ENCODE data around the gene PEMT.

The PEMT gene

GRCh38 chr17:17603895-17604225 lies 12.4 kb upstream of the PEMT start:
- no peak for DNase-seq

- no peak for DNase-seq
Observed at GRCh38 chr17:17603178-17603894, 11.8 kb upstream of the PEMT start.

DNA sequence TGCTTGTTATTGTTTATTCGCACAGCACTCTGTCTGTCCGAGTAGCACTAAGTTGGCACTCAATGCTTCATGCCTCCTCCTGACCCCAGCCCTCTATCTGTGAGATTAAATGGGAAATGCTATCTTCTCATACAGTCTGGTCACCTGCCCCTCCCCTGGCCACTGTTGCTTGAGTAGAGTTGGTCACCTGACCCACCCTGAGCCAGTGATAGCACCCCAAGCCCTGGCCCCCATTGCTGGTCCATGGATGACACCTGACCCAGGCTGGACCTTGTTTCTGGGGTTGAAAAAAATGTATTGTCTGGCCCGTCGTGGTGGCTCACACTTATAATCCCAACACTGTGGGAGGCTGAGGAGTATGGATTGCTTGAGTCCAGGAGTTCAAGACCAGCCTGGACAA lies 8.5 kb upstream of the PEMT start:
- no peak for DNase-seq

DNA sequence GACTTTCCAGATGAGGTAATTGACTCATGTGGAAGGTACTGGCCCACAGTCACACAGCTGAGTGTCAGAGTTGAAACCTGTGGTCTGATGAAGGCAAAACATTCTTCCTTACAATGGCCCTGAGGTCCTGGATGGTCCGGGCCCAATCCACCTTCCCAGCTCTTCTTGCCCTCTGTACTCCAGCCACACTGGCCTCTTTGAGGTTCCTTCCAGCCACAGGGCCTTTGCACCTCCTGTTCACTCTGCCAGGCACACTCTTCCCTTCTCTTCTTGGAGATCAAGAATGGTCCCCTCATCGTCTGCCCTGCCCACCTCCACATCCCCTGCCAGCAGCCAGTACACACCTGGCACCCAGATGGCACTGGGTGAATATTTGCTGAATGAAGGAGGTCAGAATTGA lies 6.5 kb upstream of the PEMT start:
- DNase-seq, result no peak

DNA sequence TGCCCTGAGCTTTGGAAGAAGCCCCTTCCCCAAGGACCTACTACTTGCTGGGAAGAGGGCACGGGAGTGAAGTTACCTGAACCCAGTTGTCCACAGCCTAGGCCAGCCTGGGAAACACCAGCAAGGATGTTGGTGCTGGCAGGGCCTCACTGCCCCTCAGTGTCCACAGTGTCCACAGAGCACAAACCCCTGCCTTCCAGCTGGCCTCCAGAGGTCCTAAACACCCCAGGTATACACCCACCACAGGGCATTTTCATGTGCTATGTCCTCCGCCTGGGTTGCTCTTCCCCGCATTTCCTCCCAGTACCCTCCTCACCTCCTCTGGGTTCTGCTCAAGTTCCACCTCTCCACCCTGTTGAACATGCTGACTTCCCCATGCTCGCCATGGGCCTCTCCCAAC lies 4.2 kb upstream of the PEMT start:
- no peak for DNase-seq

GRCh38 chr17:17593222-17593620 lies 1.7 kb upstream of the PEMT start:
- no peak for DNase-seq

DNA sequence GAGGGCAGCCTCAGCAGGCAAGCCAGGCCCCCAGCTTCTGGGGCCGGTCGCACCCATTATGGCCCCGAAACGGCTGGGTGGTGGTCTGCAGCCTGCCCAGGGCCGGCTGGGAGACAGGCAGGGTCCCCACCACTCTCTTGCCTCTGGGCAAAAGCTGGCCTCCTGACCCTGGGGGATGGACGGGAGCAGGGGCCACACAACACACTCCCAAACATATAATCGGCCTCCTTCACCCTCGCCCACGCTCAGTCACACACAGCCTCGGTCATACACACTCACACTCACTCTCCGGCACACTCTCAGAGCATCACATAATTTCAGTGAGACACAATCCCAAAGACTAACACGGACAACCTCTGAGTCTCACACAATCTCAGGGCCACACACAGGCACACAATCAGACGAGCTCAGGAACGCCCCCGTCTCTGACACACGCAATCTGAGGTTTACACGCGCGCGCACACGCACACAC lies 589 bp downstream of the PEMT start:
- no peak for DNase-seq

- no peak for DNase-seq
Observed at GRCh38 chr17:17590141-17590751, 1.3 kb downstream of the PEMT start.

DNA sequence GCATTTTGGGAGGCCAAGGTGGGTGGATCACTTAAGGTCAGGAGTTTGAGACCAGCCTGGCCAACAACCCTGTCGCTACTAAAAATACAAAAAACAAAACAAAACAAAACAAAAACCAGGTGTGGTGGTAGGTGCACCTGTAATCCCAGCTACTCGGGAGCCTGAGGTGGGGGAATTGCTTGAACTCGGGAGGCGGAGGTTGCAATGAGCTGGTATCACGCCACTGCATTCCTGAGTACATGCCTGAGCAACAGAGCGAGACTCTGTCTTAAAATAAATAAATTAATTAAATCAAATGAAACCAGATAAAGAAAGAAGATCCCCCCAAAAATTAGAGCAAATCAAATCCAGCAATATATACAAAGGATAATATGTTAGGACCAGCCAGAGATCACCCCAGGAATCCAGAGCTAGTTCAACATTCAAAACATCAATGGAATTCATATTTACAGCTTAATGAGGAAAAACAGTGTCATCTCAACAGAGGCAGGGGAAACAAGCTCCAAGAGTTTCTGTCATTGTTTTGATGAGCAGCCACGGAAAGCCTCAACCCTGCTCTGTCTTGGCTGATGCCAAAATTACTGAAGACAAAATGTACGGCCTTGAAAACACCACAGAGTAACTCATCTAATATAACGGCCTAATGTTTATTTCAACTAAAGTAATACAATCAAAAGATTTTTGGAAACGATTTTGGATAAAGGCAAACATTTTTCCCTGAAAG lies 3.7 kb downstream of the PEMT start:
- no peak for DNase-seq

- no peak for DNase-seq
Observed at GRCh38 chr17:17582372-17582771, 9.1 kb downstream of the PEMT start.

GRCh38 chr17:17581509-17581908 lies 10.0 kb downstream of the PEMT start:
- DNase-seq, result no peak

DNA sequence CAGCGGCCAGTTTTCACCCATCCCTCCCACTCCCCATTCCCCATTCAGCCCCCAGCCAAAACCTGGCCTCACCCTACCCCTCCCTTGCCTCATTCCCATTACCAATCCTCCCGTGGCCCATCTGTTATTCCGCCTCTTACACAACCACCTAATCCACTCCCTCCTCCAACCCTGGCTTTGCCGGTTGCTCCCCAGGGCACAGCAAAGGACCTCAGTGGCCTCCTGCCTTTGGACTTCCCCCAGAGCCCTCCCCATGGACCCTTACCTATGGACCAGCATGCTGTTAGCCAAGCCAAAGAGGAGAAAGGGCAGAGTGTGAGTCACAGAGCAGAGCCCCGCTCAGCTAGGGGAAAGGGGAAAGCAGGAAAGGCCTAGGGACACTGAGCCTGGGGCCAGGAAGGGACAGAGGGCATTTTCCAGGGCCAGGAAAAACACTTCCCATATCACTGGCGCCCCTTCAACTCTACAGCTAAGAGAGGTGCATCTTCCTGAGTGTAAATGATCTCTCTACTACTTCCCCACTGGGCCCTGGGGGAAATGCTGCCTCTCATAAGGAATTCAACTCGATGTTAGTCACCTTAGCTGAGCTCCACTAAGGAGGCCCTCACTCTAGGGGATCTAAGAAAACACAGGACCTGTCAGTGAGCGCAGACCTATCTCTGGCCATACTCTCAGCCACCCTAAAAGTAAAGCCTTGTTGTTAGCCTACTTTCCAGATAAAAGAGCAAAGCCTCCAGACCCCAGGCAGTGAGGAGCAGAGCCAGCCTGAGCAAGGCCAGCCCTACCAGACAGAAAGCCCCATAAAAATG lies 10.6 kb downstream of the PEMT start:
- DNase-seq, result no peak

- no peak for DNase-seq
Observed at GRCh38 chr17:17579691-17580090, 11.8 kb downstream of the PEMT start.

DNA sequence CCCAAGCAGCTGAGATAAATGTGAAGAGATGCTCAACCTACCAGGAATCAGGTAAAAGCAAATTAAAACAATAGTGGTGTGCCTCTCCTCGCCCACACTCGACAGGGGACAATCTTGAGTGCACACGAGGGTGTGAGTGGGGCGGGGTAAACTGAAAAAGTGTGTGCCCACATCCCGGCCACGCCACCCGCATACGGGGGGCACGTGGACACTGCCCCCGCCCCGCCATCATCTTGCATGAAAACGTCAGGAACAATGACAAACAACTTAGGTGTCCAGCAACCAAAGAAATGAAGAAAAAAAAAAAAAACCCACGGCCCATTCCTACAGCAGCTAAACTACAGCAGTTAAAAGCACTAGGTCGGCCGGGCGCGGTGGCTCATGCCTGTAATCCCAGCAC lies 14.1 kb downstream of the PEMT start:
- DNase-seq, result no peak

DNA sequence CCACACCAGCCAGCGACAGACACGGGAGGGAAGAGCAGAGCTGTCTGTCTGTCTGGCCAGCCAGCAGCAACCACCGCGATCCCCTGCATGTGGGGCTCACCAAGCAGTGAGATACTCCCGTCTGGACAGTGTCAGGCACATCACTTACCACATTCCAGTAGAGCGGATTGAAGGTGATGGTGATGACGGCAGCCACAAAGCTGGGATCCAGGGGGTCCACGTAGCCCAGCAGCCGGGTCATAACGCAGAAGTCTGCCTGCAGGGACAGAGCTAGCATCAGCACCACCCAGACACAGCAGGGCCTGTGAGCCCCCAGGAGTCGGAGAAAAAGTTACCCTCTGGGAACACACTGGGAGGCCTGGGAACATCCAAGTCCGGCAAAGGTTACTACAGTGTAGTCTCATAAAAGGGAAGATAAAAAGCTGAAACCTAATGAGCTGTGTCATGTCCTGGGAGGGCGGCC lies 14.7 kb downstream of the PEMT start:
- no peak for DNase-seq

DNA sequence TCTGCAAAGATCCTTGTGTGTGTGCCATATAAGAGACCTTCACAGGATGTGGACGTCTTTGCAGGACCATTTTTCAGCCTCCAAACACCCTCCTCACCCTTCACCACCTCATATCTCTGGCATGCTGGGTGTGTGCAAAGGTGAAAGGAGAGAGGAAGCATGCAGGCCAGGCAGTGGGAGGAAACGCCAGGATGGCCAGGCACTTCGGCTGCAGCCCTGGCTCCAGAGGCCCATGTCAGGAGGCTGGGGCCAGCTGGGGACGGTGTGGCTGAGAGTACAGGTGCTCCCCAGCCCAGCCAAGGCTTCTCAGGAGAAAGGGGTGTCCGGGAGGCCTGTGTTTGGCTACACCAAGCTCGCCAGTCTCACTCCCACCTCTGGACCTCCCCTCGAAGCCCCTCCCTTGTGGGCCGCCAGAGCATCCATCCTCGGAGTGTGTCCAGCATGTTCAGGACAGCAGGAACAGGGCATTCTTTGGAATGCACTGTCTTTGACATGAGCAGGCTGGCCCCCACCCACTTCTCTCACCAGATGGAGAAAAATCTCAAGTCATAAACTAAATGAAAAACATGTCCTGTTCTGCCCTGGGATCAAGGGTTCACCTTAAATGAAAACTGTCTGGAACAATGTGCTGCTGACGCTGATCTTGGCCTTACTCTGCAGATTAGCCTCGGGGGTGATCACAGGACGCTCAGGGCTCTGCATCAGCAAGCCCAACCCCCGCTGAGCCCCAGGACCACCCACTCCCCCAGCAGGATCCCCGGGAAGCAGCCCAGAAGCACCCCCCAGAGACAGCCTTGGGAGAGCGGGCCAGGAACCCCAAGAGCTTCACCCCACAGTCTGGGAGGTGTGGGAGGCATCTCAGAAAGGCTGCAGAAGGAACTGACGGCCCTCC lies 15.9 kb downstream of the PEMT start:
- DNase-seq, result no peak

DNA sequence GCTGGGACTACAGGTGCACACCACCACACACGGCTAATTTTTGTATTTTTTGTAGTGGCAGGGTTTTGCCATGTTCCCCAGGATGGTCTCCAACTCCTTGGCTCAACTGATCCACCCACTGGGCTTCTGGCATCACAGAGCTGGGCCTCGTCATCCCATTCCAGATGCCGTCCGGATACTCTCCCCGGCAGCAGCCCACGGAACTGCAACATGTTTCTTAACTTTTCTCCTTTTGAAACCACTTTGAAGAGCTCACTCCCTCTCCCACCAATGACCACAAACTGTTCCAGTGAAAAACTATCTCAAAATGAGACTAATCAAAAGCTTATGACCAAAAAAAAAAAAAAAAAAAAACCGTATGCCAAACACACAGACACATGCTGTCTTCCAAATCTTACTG lies 17.6 kb downstream of the PEMT start:
- no peak for DNase-seq

DNA sequence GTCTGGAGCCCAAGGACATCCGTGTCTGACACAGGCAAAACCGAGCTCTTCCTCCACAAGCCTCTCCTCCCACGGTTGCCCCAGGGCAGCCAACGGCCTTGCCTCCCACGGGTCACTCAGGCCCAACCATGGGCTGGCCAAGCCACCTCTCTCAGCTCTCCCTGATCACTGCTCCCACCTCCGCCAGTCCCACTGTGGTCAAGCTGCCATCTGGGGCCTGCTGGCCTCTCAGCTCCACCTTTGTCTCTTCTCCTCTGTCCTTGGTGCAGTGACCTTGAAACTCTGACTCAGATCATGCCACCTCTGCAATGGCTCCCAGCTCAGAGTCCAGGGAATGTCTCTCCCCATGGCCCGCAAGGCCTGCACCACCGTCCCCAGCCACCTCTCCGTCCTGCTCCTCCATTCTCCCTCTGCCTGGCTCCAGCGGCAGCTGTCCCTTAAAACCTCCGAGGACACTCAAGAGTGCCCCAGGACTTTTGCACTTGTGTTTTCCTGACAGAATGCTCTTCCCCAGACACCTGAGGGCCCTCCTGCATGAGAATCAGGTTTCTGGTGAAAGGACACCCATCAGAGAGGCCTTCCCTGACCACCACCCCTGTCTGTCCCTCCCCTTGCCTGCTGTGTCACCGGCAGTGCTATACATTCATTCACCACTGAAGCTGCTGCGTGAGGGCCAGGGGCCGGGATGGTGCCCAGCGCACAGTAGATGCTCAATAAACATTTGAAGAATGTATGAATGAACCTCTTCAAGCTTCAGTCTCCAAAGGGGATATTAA lies 19.3 kb downstream of the PEMT start:
- DNase-seq, result no peak

- DNase-seq, result no peak
Observed at GRCh38 chr17:17570798-17571716, 20.5 kb downstream of the PEMT start.

GRCh38 chr17:17570140-17570797 lies 21.2 kb downstream of the PEMT start:
- no peak for DNase-seq
